ENCODE measurements around the gene WIPF3.
A peak's percentile ranks its signal among the peaks of the same experiment; 100 is the strongest.

Gene WIPF3

DNA sequence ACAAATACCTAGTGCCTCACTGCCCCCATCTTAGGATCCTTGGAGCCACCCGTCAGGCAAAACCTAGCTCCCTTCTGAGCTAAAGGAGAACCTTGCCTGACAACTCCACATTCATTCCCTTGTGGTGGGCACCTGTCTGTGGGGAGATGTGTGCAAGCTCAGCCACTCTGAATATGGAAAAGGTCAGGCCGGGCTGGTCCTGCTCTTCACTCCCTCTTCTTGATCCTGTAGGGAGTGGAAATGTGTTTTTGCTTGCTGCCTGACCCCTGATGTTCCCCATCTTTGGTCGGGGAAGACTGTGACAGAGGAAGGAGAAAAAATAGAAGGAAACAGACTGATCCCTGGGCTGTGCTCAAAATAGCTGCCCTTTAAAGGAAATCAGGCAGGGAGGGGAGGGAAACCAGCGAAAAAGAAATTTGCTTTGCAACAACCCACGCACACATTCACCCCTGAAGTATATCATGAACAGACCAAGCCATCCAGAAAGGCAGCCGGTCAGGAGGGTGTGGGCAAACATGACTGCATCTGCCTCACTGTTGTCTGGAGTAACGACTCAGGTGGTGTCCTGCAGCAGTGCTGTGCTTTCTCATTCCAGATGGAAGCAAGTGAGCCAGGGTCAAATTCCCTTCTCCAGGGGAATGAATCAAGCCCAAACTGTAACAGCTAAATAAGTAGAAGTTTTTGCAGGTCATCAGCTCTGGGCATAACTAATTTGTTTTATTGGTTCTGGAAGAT is 109.3 kb downstream of the WIPF3 start:
- no peak for DNase-seq (ENCODE audit: low read depth in 2 of 2)

DNA sequence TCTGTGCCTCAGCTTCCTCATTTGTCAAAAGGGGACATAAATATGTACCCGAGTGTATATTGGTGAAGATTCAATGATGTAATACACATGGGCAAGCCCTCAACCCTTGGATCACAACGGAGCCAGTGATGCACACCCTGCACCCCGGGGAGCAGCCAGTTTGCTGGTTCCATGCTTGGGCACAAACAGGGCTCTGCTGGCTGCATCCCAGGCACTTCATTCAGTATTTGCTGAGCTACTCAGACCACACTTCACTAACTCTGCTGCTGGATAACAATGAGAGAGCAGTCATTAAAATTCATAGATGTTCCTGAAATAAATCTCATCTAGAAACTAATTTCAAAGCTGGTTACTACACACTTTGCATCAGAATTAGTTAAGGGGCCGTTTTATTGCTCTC is 111.3 kb downstream of the WIPF3 start:
- DNase-seq (ENCODE audit: low read depth in 2 of 2), result no peak

DNA sequence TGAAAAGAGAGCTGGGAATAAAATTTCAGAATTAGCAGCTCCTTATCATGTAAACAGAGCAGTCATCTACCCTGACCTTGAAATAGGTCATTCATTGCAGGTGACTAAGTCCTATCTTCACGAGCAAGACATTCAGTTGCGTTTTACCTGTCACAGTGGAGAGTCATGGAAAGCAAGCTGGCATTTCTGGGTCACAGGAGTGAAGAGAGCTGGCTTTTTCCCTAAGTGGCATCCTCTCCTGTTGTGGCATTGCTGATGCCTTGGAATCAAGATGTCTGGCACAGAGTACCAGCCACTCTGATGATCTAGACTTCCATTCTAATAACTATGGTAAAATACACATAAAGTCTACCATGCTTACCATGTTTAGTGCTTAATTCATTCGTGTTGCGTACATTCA is 112.5 kb downstream of the WIPF3 start:
- no peak for DNase-seq (ENCODE audit: low read depth in 2 of 2)

DNA sequence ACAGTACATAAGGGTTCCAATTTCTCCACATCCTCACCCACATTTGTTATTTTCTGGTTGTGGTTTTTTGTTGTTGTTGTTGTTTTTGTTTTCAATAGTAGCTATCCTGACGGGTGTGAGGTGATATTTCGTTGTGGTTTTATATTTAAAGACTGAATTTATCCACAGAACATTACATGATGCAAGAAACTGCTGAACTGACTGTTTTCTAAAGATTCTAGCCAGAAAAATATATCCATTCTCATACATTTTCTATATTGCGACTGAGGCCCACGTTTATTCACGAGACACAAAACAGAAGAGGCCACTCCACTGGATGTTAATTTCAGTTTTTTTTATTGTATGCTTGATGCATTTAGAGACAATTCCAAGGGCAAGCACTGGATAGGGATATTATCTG is 113.5 kb downstream of the WIPF3 start:
- no peak for DNase-seq (ENCODE audit: low read depth in 2 of 2)

DNA sequence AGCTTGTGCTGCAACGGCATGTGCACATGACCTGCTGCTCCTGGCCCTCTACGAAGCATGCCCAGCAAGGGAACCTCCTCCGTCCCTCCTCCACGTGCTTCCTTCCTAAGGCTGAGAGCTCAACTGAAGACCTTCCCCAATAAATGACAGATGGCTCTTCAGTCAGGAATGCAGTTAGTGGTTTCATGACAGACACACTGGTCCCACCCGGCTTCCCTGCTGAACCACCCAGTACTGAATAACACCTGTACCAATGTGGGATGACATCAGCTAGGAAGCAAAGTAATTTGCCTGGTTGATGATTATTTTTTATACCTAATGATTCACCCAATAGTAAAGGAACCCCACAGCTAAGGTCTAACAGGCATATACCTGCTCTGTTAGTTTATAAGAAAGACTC is 114.2 kb downstream of the WIPF3 start:
- no peak for DNase-seq (ENCODE audit: low read depth in 2 of 2)

DNA sequence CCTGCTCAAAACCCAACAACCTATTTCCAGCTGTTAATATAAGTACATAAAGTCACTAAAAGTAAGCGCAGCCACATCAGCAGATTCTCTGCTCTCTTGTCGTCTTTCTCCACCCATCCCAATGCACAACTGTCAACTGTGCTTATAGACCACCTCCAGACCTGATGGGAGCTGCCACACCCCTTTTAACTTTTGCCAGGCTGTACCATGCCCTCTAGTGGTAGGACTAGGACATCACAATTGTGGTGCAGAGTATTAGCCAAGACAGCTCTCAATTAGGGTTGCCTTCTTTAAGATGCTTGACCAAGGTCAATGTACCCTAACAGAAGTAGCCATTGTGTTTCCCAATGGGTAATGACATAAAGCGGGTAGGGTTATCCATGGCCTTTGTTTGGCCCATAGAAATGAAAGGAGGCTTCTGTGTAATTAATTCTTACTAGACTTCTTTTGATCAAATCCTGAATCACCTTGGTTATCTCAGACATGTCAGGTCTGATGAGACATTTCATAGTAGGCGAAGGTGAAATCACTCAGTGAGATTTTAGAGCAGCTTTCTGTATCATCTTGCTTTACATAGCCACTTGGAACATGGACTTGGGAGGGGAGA is 115.2 kb downstream of the WIPF3 start:
- peak; percentile 6 to 10 for DNase-seq (ENCODE audit: low read depth in 2 of 2)

DNA sequence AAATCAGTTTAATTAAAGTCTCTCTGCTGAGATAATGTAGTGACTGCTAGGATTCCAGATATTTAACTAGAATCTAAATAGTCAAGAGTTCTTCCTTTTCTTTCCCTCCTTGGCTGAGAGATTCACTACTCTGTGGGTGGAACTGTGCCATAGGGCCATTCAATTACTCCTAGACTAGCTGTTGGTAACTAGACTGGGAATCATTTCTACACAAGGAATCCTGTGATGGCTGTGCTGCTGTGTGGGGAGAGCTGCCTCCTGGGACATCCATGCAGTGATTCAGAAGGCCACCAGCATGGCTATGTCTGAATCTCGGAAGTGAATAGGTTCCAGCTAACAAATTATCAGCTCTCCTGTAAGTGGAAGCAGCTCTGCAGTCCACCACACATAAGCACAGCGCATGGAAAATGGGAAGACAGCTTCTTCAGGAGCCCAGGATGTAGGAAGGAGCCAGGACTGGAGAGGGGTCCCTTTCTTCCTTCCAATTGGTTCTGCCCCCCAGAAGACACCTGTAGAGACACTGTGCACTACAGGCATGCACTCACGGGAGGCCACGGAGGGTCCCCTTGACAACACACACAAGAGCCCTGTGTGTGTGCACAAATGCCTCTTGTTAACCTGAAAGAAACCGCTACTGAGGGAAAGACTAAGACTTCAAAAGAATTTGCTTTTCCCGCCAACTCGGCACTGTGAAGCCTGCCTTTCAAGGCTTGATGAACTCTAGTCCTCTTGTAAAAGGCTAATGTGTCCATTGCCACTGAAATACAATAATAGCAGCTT is 116.8 kb downstream of the WIPF3 start:
- DNase-seq (ENCODE audit: low read depth in 2 of 2), result no peak

DNA sequence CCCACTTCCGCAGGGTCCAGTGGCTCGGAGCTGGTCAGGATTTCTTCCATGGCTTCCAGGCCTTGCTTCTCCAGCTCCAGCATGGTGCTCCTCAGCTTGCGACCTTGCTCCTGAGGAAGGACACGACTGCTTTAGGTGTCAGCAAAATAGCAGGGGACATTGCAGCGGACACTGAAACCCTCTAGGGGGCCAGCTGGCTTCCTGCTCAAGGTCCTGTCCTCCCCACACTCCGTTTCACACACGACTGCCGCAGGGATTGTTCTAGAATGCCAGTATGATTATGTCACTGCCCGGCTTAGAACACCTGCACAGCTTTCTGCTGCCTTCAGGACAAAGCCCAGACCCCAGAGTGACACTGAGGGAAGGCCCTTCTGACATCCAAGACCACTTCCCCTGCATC is 117.7 kb downstream of the WIPF3 start:
- DNase-seq (ENCODE audit: low read depth in 2 of 2), result no peak

DNA sequence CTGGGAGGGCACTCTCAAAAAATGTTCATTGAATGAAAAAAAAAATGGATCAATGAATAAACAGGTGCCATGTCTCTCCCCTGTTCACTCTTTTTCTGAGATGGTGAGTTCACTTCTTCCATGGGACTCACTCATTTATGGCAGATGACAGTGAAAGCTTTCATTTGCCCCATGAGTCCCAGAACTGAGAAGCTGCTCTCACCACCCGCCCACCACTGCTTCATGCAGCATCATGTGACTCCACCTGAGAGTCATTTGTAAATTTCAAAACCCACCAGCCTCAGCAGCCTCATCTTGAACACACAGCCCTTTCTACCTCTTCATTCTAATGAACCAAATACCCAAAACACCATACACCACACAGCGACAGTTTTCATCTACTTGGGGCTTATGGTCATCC is 118.4 kb downstream of the WIPF3 start:
- DNase-seq (ENCODE audit: low read depth in 2 of 2), result peak; percentile 2 to 12

DNA sequence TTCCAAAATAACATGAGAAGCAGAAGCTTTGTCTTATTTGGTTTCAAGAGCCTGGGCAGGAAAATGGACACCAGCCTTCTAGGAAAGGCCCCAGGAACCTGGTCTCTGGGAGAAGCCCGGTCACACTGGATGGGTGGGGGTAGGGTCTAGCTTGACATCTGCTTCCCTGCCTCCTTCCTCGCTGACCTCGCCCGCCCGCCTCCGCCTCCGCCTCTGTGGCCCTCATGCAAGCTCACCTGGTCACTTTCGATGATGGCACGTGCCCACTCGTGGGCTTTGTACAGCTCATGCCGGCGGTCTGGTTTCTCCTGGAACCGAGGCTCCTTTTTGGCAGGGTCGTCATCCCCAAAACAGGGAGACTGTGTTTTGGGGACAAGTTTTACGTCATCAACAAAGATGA is 119.9 kb downstream of the WIPF3 start:
- no peak for DNase-seq (ENCODE audit: low read depth in 2 of 2)

DNA sequence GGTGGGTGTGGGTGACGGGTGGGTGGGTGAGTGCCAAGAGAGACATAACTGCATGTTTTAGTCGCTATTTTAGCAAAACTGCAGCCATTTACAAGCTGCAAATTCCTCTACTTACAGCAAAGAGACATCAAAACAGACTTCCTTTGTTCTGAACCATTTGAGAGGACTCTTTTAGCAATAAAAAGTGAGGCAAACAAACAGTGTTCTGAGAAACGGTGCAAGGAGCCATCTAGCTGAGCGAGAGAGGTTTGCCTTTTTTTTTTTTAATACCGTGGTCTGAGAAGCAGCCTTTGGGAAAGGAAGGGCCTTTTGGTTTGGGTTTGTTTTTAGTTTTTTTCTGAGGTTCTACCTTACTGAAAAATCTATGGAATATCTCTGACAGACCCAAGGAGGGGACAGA is 120.4 kb downstream of the WIPF3 start:
- DNase-seq (ENCODE audit: low read depth in 2 of 2), result no peak

DNA sequence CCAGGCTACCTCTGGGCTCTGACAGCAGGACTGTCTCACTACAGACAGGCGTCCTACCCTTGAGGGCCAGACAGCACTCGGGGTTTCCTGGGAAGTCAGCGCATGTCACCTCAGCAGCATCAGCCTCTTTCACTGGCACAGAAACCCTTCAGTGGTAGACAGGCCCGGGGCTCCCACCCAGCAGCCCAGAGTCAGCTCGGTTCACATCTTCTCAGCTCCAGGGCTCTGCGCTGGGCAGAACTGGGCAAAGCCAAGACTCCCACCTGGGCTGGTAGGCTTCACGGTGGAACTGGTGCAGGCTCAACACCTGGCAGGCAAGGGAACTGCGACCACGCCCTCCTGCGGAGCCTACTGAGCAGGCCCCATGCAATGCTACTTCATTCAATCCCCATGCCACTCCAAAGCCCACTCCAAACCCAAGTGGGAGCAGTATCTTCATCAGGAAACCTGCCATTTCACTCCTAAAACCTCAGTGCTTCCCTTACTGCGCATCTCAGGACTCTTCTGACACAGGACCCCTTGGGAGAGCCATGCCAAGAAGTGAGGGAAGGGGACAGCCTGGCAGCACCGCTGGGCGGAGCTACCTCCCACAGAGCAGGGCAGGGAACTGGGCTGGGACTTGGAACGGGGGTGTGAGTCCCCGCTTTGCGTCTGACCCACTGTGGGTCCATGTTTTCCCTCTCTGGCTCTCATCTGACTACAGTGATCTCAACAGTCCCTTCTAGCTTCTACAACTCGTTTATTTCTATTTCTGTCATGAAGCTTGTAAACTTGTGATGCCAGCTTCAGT is 122.9 kb downstream of the WIPF3 start:
- no peak for DNase-seq (ENCODE audit: low read depth in 2 of 2)

DNA sequence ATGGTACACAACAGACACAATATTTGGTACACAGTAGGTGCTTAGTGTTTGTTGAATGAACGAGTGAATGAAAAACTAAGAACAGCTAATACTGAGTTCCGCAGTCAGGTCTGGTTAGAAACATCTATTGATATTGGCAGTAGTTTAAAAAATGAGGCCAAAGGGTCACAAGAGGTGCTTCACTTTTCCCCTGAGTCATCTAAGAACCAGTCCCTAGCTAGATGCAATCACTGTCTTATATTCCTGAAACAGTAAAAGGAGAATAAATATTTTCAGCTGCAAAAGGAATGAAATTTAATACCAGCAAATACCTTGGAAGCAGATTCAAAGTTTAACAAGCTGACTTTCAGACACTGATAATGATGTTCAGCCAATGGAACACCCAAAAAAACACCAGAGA is 128.8 kb downstream of the WIPF3 start:
- DNase-seq (ENCODE audit: low read depth in 2 of 2), result no peak

DNA sequence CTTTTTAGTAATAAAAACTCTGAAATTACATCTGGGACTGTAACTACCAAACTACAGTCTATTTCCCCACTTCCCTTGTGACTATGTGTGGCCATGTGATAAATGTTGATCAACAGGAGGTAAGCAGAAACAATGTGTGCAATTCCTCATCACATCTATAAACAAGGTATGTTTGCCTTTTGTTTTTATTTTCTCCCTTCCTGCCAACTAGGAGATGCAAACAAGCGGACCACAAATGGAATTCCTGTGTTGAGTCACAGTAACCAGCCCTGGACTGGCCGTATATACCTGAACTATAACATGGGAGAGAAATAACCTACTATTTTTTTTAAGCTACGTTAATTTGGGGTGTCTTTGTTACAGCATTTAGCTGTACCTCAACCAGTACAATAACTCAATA is 130.8 kb downstream of the WIPF3 start:
- DNase-seq (ENCODE audit: low read depth in 2 of 2), result no peak

DNA sequence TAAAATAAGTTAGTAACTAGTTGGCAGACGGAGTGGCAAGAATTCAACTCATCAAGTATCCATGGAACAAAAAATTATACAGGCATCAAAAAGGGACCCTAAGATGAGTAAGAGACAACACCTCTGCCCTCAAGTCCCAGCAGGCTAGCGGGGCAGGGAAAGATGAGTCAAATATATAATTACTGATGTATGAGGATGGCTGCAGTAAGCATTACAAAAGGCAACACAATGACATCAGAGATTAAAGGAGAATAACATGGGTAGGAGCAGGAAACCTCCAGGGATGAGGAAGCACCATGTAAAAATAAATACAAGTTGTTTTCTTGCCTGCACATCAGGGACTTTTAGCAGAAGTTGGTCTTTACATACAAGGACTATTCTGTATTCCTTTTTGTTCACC is 133.9 kb downstream of the WIPF3 start:
- DNase-seq (ENCODE audit: low read depth in 2 of 2), result no peak

DNA sequence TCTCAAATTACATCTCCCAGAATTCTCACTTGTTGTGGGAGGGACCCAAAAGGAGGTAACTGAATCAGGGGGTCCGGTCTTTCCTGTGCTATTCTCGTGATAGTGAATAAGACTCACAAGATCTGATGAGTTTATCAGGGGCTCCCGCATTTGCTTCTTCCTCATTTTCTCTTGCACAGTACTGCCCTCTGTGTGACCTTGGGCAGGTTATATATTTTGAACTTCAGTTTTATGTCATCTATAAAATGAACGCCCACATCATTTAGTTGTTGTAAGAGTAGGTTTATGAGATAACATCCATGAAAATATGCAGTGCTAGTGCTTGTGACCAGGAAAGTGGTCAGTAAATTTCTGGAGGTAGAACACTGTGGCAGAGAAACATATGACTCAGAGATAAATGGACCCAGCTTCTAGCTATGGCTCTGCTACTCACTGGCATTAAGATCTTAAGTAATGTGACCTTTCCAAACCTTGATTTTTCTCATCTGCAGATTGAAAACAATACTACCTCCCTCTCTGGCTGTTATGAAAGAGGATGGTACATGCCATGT is 139.0 kb downstream of the WIPF3 start:
- no peak for DNase-seq (ENCODE audit: low read depth in 2 of 2)

DNA sequence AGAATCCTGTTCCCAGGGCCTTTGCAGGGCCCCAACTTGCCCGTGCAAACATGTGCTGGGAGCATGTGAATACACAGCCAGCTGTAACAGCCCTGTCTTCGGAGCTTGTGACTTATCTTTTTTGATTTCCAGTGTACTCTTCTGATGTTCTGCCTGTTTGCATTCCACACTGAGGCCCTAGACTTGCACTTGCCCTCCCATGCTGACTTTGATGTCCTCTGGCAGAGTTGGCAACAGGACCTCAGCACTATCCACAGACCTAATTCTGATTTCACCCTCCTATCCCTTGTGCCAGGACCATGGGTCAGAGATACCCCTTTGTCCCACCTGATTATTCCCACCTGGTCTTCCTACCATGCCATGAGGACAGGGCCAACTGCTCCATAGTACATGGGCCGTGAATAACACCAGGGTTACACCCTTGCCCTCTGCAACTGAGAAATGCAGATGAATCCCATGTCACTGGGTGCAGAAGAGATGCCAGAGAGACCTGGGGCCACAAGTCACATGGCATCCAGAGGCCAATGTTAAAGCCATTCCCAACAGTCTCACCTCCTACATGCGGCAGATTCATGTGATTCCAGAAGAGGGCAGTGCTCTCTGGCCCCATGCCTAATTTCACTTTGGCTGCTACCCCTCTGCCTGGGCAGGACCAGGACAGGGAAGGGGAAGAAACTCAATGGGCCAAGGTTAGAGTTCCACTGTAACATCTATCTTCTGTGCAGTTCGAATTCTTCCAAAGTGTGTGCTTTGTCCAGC is 140.3 kb downstream of the WIPF3 start:
- DNase-seq (ENCODE audit: low read depth in 2 of 2), result no peak

DNA sequence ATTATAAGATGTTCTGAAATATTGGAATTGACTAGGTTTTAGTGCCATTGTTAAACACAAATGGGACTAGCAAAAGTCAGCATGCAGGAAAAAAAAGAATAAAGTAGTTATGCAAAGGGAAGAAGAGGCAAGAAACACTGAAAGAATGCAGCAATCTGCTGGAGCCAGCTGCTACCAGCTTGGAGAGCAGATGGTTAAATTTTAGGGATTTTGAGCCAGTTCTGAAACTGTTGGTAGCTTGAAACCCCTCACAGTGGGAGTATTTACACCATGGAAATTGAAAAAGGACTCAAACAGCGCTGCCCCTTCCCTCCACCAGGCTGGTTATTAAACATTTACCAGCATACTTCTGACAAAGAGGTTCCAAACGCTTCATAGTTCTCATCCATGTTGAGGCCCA is 142.3 kb downstream of the WIPF3 start:
- DNase-seq (ENCODE audit: low read depth in 2 of 2), result no peak

DNA sequence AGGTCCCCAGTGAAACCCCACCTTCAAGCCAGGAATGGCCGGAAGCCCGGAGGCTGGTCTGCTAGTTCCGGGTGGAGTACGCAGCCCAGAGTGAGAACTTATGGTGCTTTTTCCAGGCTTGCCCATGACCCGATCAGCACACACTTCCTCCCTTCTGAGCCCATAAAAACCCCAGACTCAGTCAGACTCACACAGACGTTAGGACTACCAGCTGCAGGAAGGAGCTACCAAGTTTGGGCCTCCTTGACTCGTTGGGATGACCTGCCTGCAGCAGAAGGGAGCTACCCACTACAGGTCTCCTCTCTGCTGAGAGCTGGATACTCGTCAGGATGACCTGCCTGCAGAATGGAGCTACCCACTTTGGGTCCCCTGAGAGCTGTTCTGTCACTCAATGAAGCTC is 144.2 kb downstream of the WIPF3 start:
- DNase-seq (ENCODE audit: low read depth in 2 of 2), result no peak

DNA sequence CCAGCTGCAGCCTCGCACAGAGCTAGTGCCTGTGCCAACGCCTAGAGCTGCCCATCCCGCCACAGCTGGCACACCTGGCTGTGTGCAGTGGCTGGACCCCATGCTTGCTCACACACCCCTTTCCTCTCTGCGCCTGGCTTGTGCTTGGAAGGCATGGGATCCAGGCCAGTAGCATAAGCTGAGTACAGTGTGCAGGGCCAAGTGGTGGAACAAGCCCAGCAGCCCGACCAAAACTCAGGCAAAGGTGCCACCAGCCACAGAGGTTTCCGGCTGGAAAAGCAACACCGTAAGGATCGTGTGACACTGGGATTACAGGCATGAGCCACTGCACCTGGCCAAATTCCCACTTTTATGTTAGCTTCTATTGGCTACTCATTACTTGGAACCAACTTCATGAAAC is 144.9 kb downstream of the WIPF3 start:
- DNase-seq (ENCODE audit: low read depth in 2 of 2), result no peak

DNA sequence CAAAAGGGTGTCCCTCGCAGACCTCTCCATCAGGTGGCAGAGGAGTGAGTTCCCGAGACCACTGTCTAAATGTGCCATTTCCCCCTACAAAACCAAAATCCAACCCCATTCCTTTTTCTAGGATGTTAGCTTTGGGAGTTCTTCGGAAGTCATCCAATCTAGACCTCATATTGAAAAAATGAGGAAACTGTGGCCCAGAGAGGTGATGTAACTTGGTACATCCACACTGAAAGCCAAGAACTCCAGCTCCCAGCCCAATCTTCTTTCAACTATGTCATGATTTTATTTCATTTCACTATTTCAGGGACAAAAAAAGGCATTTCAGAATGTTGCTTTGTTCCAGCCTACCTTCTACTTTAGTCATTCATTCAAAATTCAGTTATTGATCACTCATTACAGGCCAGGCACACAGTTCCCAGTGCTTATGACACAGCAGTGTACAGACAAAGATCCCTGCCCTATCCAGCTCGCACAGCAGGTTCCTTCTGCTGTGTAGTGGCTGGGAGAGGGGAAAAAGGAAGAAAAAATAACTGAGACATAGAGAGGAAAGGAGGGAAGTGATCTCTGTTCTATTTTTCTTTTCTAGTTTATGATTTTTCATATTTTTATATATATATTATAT is 147.5 kb downstream of the WIPF3 start:
- no peak for DNase-seq (ENCODE audit: low read depth in 2 of 2)

All from stimulated activated CD4-positive, alpha-beta T cell treated with anti-CD3 and anti-CD28 coated beads, Interleukin-4, amount 100 ng/mL, for 48 hours (primary cell).